ENCODE data around the gene SAMD4A. TPM values are rescaled to one million over a fixed set of nuclear protein-coding genes. Genes with fewer than 3 reads are reported as not detected.

Gene SAMD4A
- total and polyA plus RNA-seq, 2 of the 4 experiments (the other 2 are of a cell fraction): 22.9 to 38.2 TPM

GRCh38 chr14:54685286-54685845 lies 118.4 kb downstream of the SAMD4A start (continued):
- TF ChIP-seq USF2 (IDR thresholded peaks at IDR 0.05; ENCODE audit: low read depth, low read length): no peak

GRCh38 chr14:54686219-54686870 lies 119.4 kb downstream of the SAMD4A start:
- peaks cover 70 to 98% of the 10 kb centered on the region in 2 experiments for H3K79me1 ChIP-seq (ENCODE audit: low read depth in 1 of 2, low read length in 2 of 2)
- H2BK20ac ChIP-seq (ENCODE audit: low read depth, low read length): peak overlapping the region; percentile 83
- intact Hi-C loops (cut with micrococcal nuclease) (loop anchor here (1.0 to 2.0 kb wide), 2 partner anchors 86 to 120 kb away; no protein-coding TSS in a partner anchor), in situ Hi-C loops (cut with MboI; ENCODE audit: low sequenced_read_pairs) (loop anchor here (5.0 kb wide), 2 partner anchors 86 to 119 kb away; partner anchors contain the start of gene SAMD4A), dilution Hi-C loops (cut with HindIII; ENCODE audit: low sequenced_read_pairs, unreplicated experiment) (no loop called here)
- WGBS, 2 experiments (ENCODE audit: extremely low coverage in 2 of 2, insufficient read length in 1 of 2): 10% methylated on average over 2 of the region's 8 CpGs; no CpG with 5 or more reads in 1 of the 2 experiments
- no peaks in the 10 kb centered on the region for H3K9me3 ChIP-seq (ENCODE audit: control insufficient read depth, insufficient read depth, low read length)
- POLR2A ChIA-PET (ENCODE audit: unreplicated experiment): interaction anchor here (0.6 to 1.0 kb wide), 3 partner anchors 15 to 104 kb away, joined by 3 to 8 read pairs (median 4); no protein-coding TSS in a partner anchor
- H3K18ac ChIP-seq (ENCODE audit: low read depth, low read length): peak overlapping the region; percentile 91
- H3K4me2 ChIP-seq (ENCODE audit: low read depth, low read length): peak overlapping the region; percentile 76
- peaks cover 46% of the 10 kb centered on the region for H3K4me1 ChIP-seq (ENCODE audit: control insufficient read depth, insufficient read depth, low read length)
- DNase-seq: peak; percentile 91
- no peak overlapping the region; the same call in 1 of the 2 replicates for H3K56ac ChIP-seq (ENCODE audit: extremely low read depth, insufficient read depth, low read length)
- peak overlapping the region; percentile 71 for H4K5ac ChIP-seq (ENCODE audit: low read depth, low read length)
- H3K4me3 ChIP-seq (ENCODE audit: insufficient read depth, low read depth, low read length): no peak overlapping the region
- peak overlapping the region in 1 of 2 experiments; percentile 64; a peak in 2 of 4 replicates for H4K8ac ChIP-seq (ENCODE audit: low read depth in 2 of 2, low read length in 2 of 2)
- peak overlapping the region; percentile 90 for H3K14ac ChIP-seq (replicated peaks; ENCODE audit: low read depth, low read length)
- H2AK5ac ChIP-seq (ENCODE audit: low read depth, low read length): peak overlapping the region; percentile 83
- TF ChIP-seq BHLHE40 (IDR thresholded peaks at IDR 0.05; ENCODE audit: low read depth, low read length): 0 out of 2 replicates have a peak, but pooled peaks have one; percentile 11
- TF ChIP-seq FOS (IDR thresholded peaks at IDR 0.05; ENCODE audit: low read depth, low read length): peak; percentile 57; the same call in 1 of the 2 replicates
- peak; percentile 67; the same call in 1 of the 2 replicates for TF ChIP-seq USF2 (IDR thresholded peaks at IDR 0.05; ENCODE audit: low read depth, low read length)
- no peak for TF ChIP-seq MAZ (IDR thresholded peaks at IDR 0.05; ENCODE audit: borderline replicate concordance, low read depth, low read length)
- peak; percentile 24; the same call in 1 of the 2 replicates for TF ChIP-seq RAD21 (IDR thresholded peaks at IDR 0.05; ENCODE audit: low read length)
- no peak for TF ChIP-seq RCOR1 (IDR thresholded peaks at IDR 0.05; ENCODE audit: insufficient replicate concordance, low read length)
- peak; percentile 94 for TF ChIP-seq CEBPB (IDR thresholded peaks at IDR 0.05; ENCODE audit: low read depth, low read length)
- H3K9ac ChIP-seq (ENCODE audit: low read depth, low read length): peak overlapping the region; percentile 16; the same call in 1 of the 2 replicates
- peak overlapping the region; percentile 83 for H3K23ac ChIP-seq (ENCODE audit: low read depth, low read length)
- H2BK15ac ChIP-seq (ENCODE audit: low read depth, low read length): peak overlapping the region; percentile 61; the same call in 2 of the 3 replicates
- peak overlapping the region; percentile 91 for H2BK5ac ChIP-seq (ENCODE audit: low read depth, low read length, poor library complexity, severe bottlenecking)
- H3K9me1 ChIP-seq (ENCODE audit: insufficient read depth, low read length): peaks cover 56% of the 10 kb centered on the region
- H4K20me1 ChIP-seq (ENCODE audit: insufficient read depth, low read length): peaks cover 74% of the 10 kb centered on the region
- H3K4ac ChIP-seq (ENCODE audit: low read depth, low read length): peak overlapping the region; percentile 93
- peak overlapping the region; percentile 72; the same call in 1 of the 2 replicates for H3K27ac ChIP-seq (ENCODE audit: insufficient read depth, low read length)
- peak overlapping the region; percentile 79 for H2AK9ac ChIP-seq (replicated peaks; ENCODE audit: low read depth, low read length, poor library complexity)
- peak overlapping the region; percentile 86 for H2BK120ac ChIP-seq (ENCODE audit: low read depth, low read length)
- H4K91ac ChIP-seq (ENCODE audit: insufficient read depth, low read depth, low read length): peak overlapping the region; percentile 74
- BruUV-seq (replicated peaks): no TSS peak
- CTCF ChIA-PET: interaction anchor here (0.6 to 1.3 kb wide), 4 partner anchors 12 to 88 kb away, joined by 3 to 6 read pairs (median 4); no protein-coding TSS in a partner anchor
- no peaks in the 10 kb centered on the region; the same call in 1 of the 2 replicates for H3K36me3 ChIP-seq (ENCODE audit: control insufficient read depth, insufficient read depth, low read length)
- no peaks in the 10 kb centered on the region for H3K27me3 ChIP-seq (ENCODE audit: control insufficient read depth, insufficient read depth, low read length)
- ATAC-seq (ENCODE audit: low read depth): peak; percentile 25
- no peak overlapping the region for H2AFZ ChIP-seq (replicated peaks; ENCODE audit: low read length, poor library complexity)
